Measurements from ENCODE around the gene SMC5. TPM values are rescaled to one million over a fixed set of nuclear protein-coding genes. Genes with fewer than 3 reads are reported as not detected.

Gene SMC5
- total RNA-seq, 1 donor from 2014 or later, result 27.4 TPM

DNA sequence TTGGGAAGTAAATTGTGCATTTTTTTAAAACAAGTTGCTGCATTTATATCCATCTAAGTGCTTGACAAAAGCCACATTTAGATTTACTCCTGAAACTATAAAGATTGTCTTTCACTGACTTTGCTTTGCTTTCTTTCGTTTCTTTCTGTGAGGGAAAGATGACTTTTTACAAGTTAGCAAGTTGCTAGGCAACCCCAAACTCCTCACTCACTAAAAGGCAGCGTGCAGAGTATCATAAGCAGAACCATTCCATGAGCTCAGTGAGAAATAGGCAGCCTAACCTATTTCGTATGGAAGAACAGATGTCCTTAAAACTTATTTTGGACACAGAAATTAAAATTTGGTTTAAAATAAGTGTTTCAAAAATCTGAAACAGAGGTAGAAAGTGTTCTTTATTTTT, 126.6 kb downstream of the SMC5 start:
- Histone ChIP-seq H3K27me3 (ENCODE audit: insufficient read depth, low read length) (no peaks in the 10 kb centered on the region), H3K36me3 (ENCODE audit: insufficient read depth, low read length) (no peaks in the 10 kb centered on the region), H3K27ac (ENCODE audit: low read depth, low read length) (no peak overlapping the region), H3K4me2 (ENCODE audit: low read length) (no peak overlapping the region), H3K9ac (ENCODE audit: low read length) (no peak overlapping the region), H3K4me1 (ENCODE audit: insufficient read depth, low read length) (peaks cover 7% of the 10 kb centered on the region), H3K79me2 (ENCODE audit: insufficient read depth, low read length) (peaks cover 35% of the 10 kb centered on the region), H3K9me3 (ENCODE audit: insufficient read depth, low read depth, low read length) (no peaks in the 10 kb centered on the region), H4K20me1 (ENCODE audit: insufficient read depth, low read length) (peaks cover 75% of the 10 kb centered on the region), H3K4me3 (ENCODE audit: insufficient read depth, low read depth, low read length) (no peak overlapping the region), H2AFZ (ENCODE audit: low read depth, low read length) (no peak overlapping the region)
- H3K36me3 Mint-ChIP-seq (ENCODE audit: low read depth, unreplicated experiment), result peaks cover 7% of the 10 kb centered on the region
- H3K4me1 Mint-ChIP-seq (ENCODE audit: low read depth, unreplicated experiment), result peaks cover 6% of the 10 kb centered on the region
- no peak overlapping the region for H3K27ac Mint-ChIP-seq (ENCODE audit: unreplicated experiment)
- H3K27me3 Mint-ChIP-seq (ENCODE audit: low read depth, unreplicated experiment), result peaks cover 3% of the 10 kb centered on the region
- H3K9me3 Mint-ChIP-seq (ENCODE audit: unreplicated experiment), result no peaks in the 10 kb centered on the region
- DNase-seq (ENCODE audit: low read depth) (no peak), FAIRE-seq (no peak)
- no peak for TF ChIP-seq EZH2 (IDR thresholded peaks at IDR 0.05; ENCODE audit: insufficient read depth, low read length)
- TF ChIP-seq, protein P1, sequence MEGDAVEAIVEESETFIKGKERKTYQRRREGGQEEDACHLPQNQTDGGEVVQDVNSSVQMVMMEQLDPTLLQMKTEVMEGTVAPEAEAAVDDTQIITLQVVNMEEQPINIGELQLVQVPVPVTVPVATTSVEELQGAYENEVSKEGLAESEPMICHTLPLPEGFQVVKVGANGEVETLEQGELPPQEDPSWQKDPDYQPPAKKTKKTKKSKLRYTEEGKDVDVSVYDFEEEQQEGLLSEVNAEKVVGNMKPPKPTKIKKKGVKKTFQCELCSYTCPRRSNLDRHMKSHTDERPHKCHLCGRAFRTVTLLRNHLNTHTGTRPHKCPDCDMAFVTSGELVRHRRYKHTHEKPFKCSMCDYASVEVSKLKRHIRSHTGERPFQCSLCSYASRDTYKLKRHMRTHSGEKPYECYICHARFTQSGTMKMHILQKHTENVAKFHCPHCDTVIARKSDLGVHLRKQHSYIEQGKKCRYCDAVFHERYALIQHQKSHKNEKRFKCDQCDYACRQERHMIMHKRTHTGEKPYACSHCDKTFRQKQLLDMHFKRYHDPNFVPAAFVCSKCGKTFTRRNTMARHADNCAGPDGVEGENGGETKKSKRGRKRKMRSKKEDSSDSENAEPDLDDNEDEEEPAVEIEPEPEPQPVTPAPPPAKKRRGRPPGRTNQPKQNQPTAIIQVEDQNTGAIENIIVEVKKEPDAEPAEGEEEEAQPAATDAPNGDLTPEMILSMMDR (IDR thresholded peaks at IDR 0.05; ENCODE audit: insufficient read depth, low read depth, low read length), result no peak
- no peak overlapping the region for H3K4me3 Mint-ChIP-seq (ENCODE audit: unreplicated experiment)

DNA sequence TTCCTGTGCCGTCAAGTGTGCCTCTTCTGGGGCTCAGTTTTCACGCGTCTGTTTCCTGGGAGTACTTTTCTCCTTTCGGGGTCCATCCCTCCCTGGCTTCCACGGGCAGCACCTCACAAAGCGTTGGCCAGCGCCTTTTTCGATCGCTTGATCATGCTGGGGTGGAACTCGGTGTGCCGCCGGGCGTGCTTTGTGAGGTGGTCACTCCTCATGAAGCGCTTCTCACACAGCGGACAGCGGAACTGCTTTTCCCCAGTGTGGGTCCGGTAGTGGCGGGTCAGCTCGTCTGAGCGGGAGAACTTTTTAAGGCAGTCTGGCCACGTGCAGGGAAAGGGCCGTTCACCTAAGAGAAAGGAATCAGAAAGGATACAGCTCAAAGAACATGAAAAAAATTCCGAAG, 128.9 kb downstream of the SMC5 start:
- Mint-ChIP-seq H3K9me3 (ENCODE audit: unreplicated experiment) (no peaks in the 10 kb centered on the region), H3K36me3 (ENCODE audit: low read depth, unreplicated experiment) (peaks cover 7% of the 10 kb centered on the region), H3K4me1 (ENCODE audit: low read depth, unreplicated experiment) (peaks cover 14% of the 10 kb centered on the region), H3K27me3 (ENCODE audit: low read depth, unreplicated experiment) (peaks cover 3% of the 10 kb centered on the region), H3K27ac (ENCODE audit: unreplicated experiment) (no peak overlapping the region), H3K4me3 (ENCODE audit: unreplicated experiment) (no peak overlapping the region)
- Histone ChIP-seq H3K4me1 (ENCODE audit: insufficient read depth, low read length) (peaks cover 16% of the 10 kb centered on the region), H4K20me1 (ENCODE audit: insufficient read depth, low read length) (peaks cover 90% of the 10 kb centered on the region), H3K4me3 (ENCODE audit: insufficient read depth, low read depth, low read length) (no peak overlapping the region), H2AFZ (ENCODE audit: low read depth, low read length) (no peak overlapping the region), H3K9me3 (ENCODE audit: insufficient read depth, low read depth, low read length) (no peaks in the 10 kb centered on the region), H3K4me2 (ENCODE audit: low read length) (no peak overlapping the region), H3K27ac (ENCODE audit: low read depth, low read length) (no peak overlapping the region), H3K79me2 (ENCODE audit: insufficient read depth, low read length) (peaks cover 56% of the 10 kb centered on the region), H3K36me3 (ENCODE audit: insufficient read depth, low read length) (no peaks in the 10 kb centered on the region), H3K9ac (ENCODE audit: low read length) (no peak overlapping the region), H3K27me3 (ENCODE audit: insufficient read depth, low read length) (no peaks in the 10 kb centered on the region)
- TF ChIP-seq EZH2 (IDR thresholded peaks at IDR 0.05; ENCODE audit: insufficient read depth, low read length), result no peak
- TF ChIP-seq, protein P1 (IDR thresholded peaks at IDR 0.05; ENCODE audit: insufficient read depth, low read depth, low read length), result no peak
- FAIRE-seq (no peak), DNase-seq (ENCODE audit: low read depth) (no peak)

DNA sequence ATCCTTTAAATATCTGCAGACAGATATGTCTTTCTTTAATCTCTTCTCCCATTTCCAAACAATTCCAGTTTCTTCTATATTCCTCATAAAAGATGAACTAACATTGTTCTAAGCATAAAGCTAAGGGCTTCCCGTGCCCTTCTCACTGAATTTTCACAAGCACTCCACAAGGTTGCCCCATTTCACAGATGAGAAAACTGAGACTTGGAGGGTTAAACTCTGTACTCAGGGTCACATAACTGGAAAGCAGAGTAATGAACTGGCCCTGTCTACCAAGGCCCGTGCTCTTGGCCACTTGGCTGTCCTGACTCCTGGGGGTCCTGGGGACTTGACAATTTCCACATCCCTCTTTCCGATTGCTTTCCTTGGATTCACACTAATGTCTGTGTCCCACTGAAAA, 130.4 kb downstream of the SMC5 start:
- no peaks in the 10 kb centered on the region for H3K9me3 Mint-ChIP-seq (ENCODE audit: unreplicated experiment)
- Histone ChIP-seq H3K4me2 (ENCODE audit: low read length) (no peak overlapping the region), H3K4me1 (ENCODE audit: insufficient read depth, low read length) (peaks cover 16% of the 10 kb centered on the region), H3K27me3 (ENCODE audit: insufficient read depth, low read length) (no peaks in the 10 kb centered on the region), H4K20me1 (ENCODE audit: insufficient read depth, low read length) (peaks cover 90% of the 10 kb centered on the region), H3K36me3 (ENCODE audit: insufficient read depth, low read length) (no peaks in the 10 kb centered on the region), H3K4me3 (ENCODE audit: insufficient read depth, low read depth, low read length) (no peak overlapping the region), H2AFZ (ENCODE audit: low read depth, low read length) (no peak overlapping the region), H3K79me2 (ENCODE audit: insufficient read depth, low read length) (peaks cover 72% of the 10 kb centered on the region), H3K9ac (ENCODE audit: low read length) (no peak overlapping the region), H3K9me3 (ENCODE audit: insufficient read depth, low read depth, low read length) (no peaks in the 10 kb centered on the region), H3K27ac (ENCODE audit: low read depth, low read length) (no peak overlapping the region)
- DNase-seq (ENCODE audit: low read depth) (no peak), FAIRE-seq (no peak)
- no peak overlapping the region for H3K4me3 Mint-ChIP-seq (ENCODE audit: unreplicated experiment)
- H3K36me3 Mint-ChIP-seq (ENCODE audit: low read depth, unreplicated experiment), result peaks cover 4% of the 10 kb centered on the region
- H3K4me1 Mint-ChIP-seq (ENCODE audit: low read depth, unreplicated experiment), result peaks cover 14% of the 10 kb centered on the region
- peaks cover 5% of the 10 kb centered on the region for H3K27me3 Mint-ChIP-seq (ENCODE audit: low read depth, unreplicated experiment)
- no peak overlapping the region for H3K27ac Mint-ChIP-seq (ENCODE audit: unreplicated experiment)
- TF ChIP-seq, protein P1 (IDR thresholded peaks at IDR 0.05; ENCODE audit: insufficient read depth, low read depth, low read length), result no peak
- no peak for TF ChIP-seq EZH2 (IDR thresholded peaks at IDR 0.05; ENCODE audit: insufficient read depth, low read length)
